H9 (cell line): ENCODE results near the gene UBE2U. TPM values are rescaled to one million over a fixed set of nuclear protein-coding genes. Genes with fewer than 3 reads are reported as not detected.

Source experiments
- DNase-seq: peaks from one replicate; pipeline ENCODE4 v3.0.0-alpha.2; 2017
- H2AFZ ChIP-seq: one replicate; pipeline ENCODE4 v1.6.1; 2013; ENCODE audit warnings: mild to moderate bottlenecking, low read length, control low read depth, moderate library complexity
- H2AK5ac ChIP-seq: 2 replicates; pipeline ENCODE4 v1.6.1; 2013; ENCODE audit warnings: low read length, control low read depth, mixed read lengths; ENCODE audit not compliant: insufficient read length
- H2BK120ac ChIP-seq: one replicate; pipeline ENCODE4 v1.6.1; 2013; ENCODE audit warnings: low read depth, mild to moderate bottlenecking, low read length, control low read depth, inconsistent platforms; ENCODE audit not compliant: poor library complexity, severe bottlenecking
- H2BK12ac ChIP-seq: 2 replicates; pipeline ENCODE4 v1.6.1; 2013; ENCODE audit warnings: low read length, control low read depth, mixed read lengths, low read depth; ENCODE audit not compliant: insufficient read length
- H2BK15ac ChIP-seq: 2 replicates; pipeline ENCODE4 v1.6.1; 2013; ENCODE audit warnings: low read depth, low read length, control low read depth
- H2BK20ac ChIP-seq: one replicate; pipeline ENCODE4 v1.6.1; 2013; ENCODE audit warnings: low read depth, mild to moderate bottlenecking, low read length, control low read depth, inconsistent platforms; ENCODE audit not compliant: poor library complexity, severe bottlenecking
- H2BK5ac ChIP-seq: 2 replicates; pipeline ENCODE4 v1.6.1; 2013; ENCODE audit warnings: low read length, control low read depth, mixed read lengths; ENCODE audit not compliant: insufficient read length
- H3K14ac ChIP-seq: 2 replicates; pipeline ENCODE4 v1.6.1; 2013; ENCODE audit warnings: low read length, control low read depth; ENCODE audit not compliant: insufficient read depth
- H3K18ac ChIP-seq: 2 replicates; pipeline ENCODE4 v1.6.1; 2013; ENCODE audit warnings: low read depth, mild to moderate bottlenecking, mixed read lengths, low read length, control low read depth; ENCODE audit not compliant: insufficient read length
- H3K23ac ChIP-seq: 2 replicates; pipeline ENCODE4 v1.6.1; 2013; ENCODE audit warnings: low read length, control low read depth, mixed read lengths, low read depth; ENCODE audit not compliant: insufficient read length
- H3K23me2 ChIP-seq: 2 replicates; pipeline ENCODE4 v1.6.1; 2013; ENCODE audit warnings: low read depth, mild to moderate bottlenecking, mixed read lengths, low read length, control low read depth; ENCODE audit not compliant: insufficient read length, poor library complexity, severe bottlenecking
- H3K27ac ChIP-seq: 2 replicates; pipeline ENCODE4 v1.5.1; 2013; ENCODE audit warnings: low read length, control low read depth, mixed read lengths, low read depth; ENCODE audit not compliant: insufficient read length
- H3K27me3 ChIP-seq: 2 replicates; pipeline ENCODE4 v1.6.1; 2013; ENCODE audit warnings: low read length, control low read depth, inconsistent platforms; ENCODE audit not compliant: insufficient read depth
- H3K4ac ChIP-seq: 2 replicates; pipeline ENCODE4 v1.6.1; 2013; ENCODE audit warnings: low read depth, mild to moderate bottlenecking, control low read depth, inconsistent platforms, low read length, moderate library complexity
- H3K4me1 ChIP-seq: 2 replicates; pipeline ENCODE4 v1.6.1; 2013; ENCODE audit warnings: low read length, control low read depth, inconsistent platforms; ENCODE audit not compliant: insufficient read depth
- H3K4me2 ChIP-seq: 2 replicates; pipeline ENCODE4 v1.6.1; 2013; ENCODE audit warnings: low read length, control low read depth, mixed read lengths; ENCODE audit not compliant: insufficient read length, insufficient read depth
- H3K56ac ChIP-seq: 2 replicates; pipeline ENCODE4 v1.6.1; 2013; ENCODE audit warnings: low read depth, mild to moderate bottlenecking, mixed read lengths, low read length, control low read depth; ENCODE audit not compliant: insufficient read length
- H3K79me1 ChIP-seq: 2 replicates; pipeline ENCODE4 v1.6.1; 2013; ENCODE audit warnings: low read depth, mild to moderate bottlenecking, moderate library complexity, low read length, control low read depth, inconsistent platforms; ENCODE audit not compliant: insufficient read depth, poor library complexity, severe bottlenecking
- H3K79me2 ChIP-seq: 2 replicates; pipeline ENCODE4 v1.6.1; 2013; ENCODE audit warnings: low read length, control low read depth, inconsistent platforms; ENCODE audit not compliant: insufficient read depth
- H3K9ac ChIP-seq: 2 replicates; pipeline ENCODE4 v1.6.1; 2013; ENCODE audit warnings: low read length, control low read depth, mixed read lengths; ENCODE audit not compliant: insufficient read length; ENCODE audit errors: extremely low read depth
- H3K9me3 ChIP-seq: one replicate; pipeline ENCODE4 v1.6.1; 2013; ENCODE audit warnings: low read depth, low read length, inconsistent platforms; ENCODE audit not compliant: control insufficient read depth
- H3T11ph ChIP-seq: one replicate; pipeline ENCODE4 v1.6.1; 2013; ENCODE audit warnings: mild to moderate bottlenecking, low read length, control low read depth, inconsistent platforms
- H4K20me1 ChIP-seq: one replicate; pipeline ENCODE4 v1.6.1; 2013; ENCODE audit not compliant: control insufficient read depth, insufficient read length, insufficient read depth
- H4K5ac ChIP-seq: 2 replicates; pipeline ENCODE4 v1.6.1; 2013; ENCODE audit warnings: low read depth, mild to moderate bottlenecking, mixed read lengths, low read length, control low read depth; ENCODE audit not compliant: insufficient read length
- H4K8ac ChIP-seq: replicated peaks from 2 replicates; pipeline ENCODE4 v1.6.1; 2013; ENCODE audit warnings: low read length, control low read depth, mixed read lengths, low read depth; ENCODE audit not compliant: insufficient read length
- H4K91ac ChIP-seq: 2 replicates; pipeline ENCODE4 v1.6.1; 2013; ENCODE audit warnings: low read depth, mild to moderate bottlenecking, moderate library complexity, mixed read lengths, low read length, control low read depth; ENCODE audit not compliant: insufficient read length
- H3K27ac Mint-ChIP-seq, 3 experiments: 2 replicates in 2 of 3; 3 replicates in 1 of 3; pipeline ENCODE4 v1.8.0; 2020 to 2021; ENCODE audit warnings: mixed read lengths in 3 of 3, mild to moderate bottlenecking in 1 of 3, moderate library complexity in 1 of 3
- H3K27me3 Mint-ChIP-seq: 2 replicates; pipeline ENCODE4 v1.8.0; 2021; ENCODE audit warnings: low read depth, mild to moderate bottlenecking, moderate library complexity, mixed read lengths
- H3K36me3 Mint-ChIP-seq, 3 experiments: 2 replicates in 2 of 3; 3 replicates in 1 of 3; pipeline ENCODE4 v1.8.0; 2020 to 2021; ENCODE audit warnings: low read depth in 3 of 3, mixed read lengths in 3 of 3; ENCODE audit not compliant: insufficient read depth in 1 of 3
- H3K4me1 Mint-ChIP-seq, 2 experiments: 2 replicates each; pipeline ENCODE4 v1.8.0; 2020; ENCODE audit warnings: mixed read lengths in 2 of 2
- H3K4me3 Mint-ChIP-seq, 2 experiments: 2 replicates in 1 of 2; 3 replicates in 1 of 2; pipeline ENCODE4 v1.8.0; 2020 to 2021; ENCODE audit warnings: mild to moderate bottlenecking in 2 of 2, mixed read lengths in 2 of 2, moderate library complexity in 1 of 2
- H3K9me3 Mint-ChIP-seq, 2 experiments: 2 replicates in 1 of 2; 3 replicates in 1 of 2; pipeline ENCODE4 v1.8.0; 2020; ENCODE audit warnings: mild to moderate bottlenecking in 2 of 2, mixed read lengths in 2 of 2, moderate library complexity in 1 of 2
- WGBS: extraction: QIAGEN DNeasy Blood & Tissue Kit; methylation state at CpG from one replicate; pipeline ENCODE4 v1.1.7; 2013; ENCODE audit warnings: missing lambda C conversion rate, low lambda C conversion rate, mixed read lengths; ENCODE audit not compliant: insufficient read length; ENCODE audit errors: extremely low coverage; 5-methylcytosine and 5-hydroxymethylcytosine counted together
- total RNA-seq: library from RNA; stranded (reverse); gene quantifications from 2 replicates; pipeline ENCODE4 v1.2.1, GENCODE V29; 2021
- TF ChIP-seq, protein P1 (sequence below): fragments of 200-600 bp; sonication (generic); conservative IDR thresholded peaks from 3 replicates; pipeline ENCODE4 v1.8.0; 2021; ENCODE audit warnings: antibody characterized with exemption, mild to moderate bottlenecking

The UBE2U gene
- total RNA-seq, 1 experiment from 2014 or later, result not detected

- H3K27ac ChIP-seq, result no peak overlapping the region
- H3K4me1 Mint-ChIP-seq, result peaks cover 9 to 12% of the 10 kb centered on the region in 2 experiments
- H3K4ac ChIP-seq, result no peak overlapping the region
- H3K9me3 Mint-ChIP-seq, result no peaks in the 10 kb centered on the region
- TF ChIP-seq, protein P1, sequence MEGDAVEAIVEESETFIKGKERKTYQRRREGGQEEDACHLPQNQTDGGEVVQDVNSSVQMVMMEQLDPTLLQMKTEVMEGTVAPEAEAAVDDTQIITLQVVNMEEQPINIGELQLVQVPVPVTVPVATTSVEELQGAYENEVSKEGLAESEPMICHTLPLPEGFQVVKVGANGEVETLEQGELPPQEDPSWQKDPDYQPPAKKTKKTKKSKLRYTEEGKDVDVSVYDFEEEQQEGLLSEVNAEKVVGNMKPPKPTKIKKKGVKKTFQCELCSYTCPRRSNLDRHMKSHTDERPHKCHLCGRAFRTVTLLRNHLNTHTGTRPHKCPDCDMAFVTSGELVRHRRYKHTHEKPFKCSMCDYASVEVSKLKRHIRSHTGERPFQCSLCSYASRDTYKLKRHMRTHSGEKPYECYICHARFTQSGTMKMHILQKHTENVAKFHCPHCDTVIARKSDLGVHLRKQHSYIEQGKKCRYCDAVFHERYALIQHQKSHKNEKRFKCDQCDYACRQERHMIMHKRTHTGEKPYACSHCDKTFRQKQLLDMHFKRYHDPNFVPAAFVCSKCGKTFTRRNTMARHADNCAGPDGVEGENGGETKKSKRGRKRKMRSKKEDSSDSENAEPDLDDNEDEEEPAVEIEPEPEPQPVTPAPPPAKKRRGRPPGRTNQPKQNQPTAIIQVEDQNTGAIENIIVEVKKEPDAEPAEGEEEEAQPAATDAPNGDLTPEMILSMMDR, result no peak
- no peaks in the 10 kb centered on the region; the same call in 1 of the 2 replicates for H3K4me1 ChIP-seq
- no peak overlapping the region for H4K91ac ChIP-seq
- H3T11ph ChIP-seq, result no peak overlapping the region
- no peaks in the 10 kb centered on the region for H3K27me3 ChIP-seq
- H4K20me1 ChIP-seq, result no peaks in the 10 kb centered on the region
- no CpG with 5 or more reads among the region's 4 CpGs for WGBS
- no peak overlapping the region for H3K14ac ChIP-seq
- no peaks in the 10 kb centered on the region for H3K36me3 Mint-ChIP-seq
- H3K79me1 ChIP-seq, result no peaks in the 10 kb centered on the region
- no peaks in the 10 kb centered on the region for H3K9me3 ChIP-seq
- no peak overlapping the region for H2AK5ac ChIP-seq
- H2AFZ ChIP-seq, result no peak overlapping the region
- H3K27ac Mint-ChIP-seq, result no peak overlapping the region
- no peak overlapping the region for H3K23ac ChIP-seq
- H2BK12ac ChIP-seq, result no peak overlapping the region
- H3K23me2 ChIP-seq, result no peaks in the 10 kb centered on the region
- no peaks in the 10 kb centered on the region for H3K79me2 ChIP-seq
- no peak overlapping the region for H3K9ac ChIP-seq
- no peak overlapping the region for H3K4me2 ChIP-seq
- H2BK15ac ChIP-seq, result no peak overlapping the region
- H2BK20ac ChIP-seq, result no peak overlapping the region
- no peak overlapping the region for H2BK5ac ChIP-seq
- no peak overlapping the region for H4K5ac ChIP-seq
- H2BK120ac ChIP-seq, result no peak overlapping the region
- H3K4me3 Mint-ChIP-seq, result no peak overlapping the region
- H3K27me3 Mint-ChIP-seq, result no peaks in the 10 kb centered on the region
- no peak overlapping the region for H4K8ac ChIP-seq
- DNase-seq, result no peak
- H3K56ac ChIP-seq, result no peak overlapping the region
- no peak overlapping the region for H3K18ac ChIP-seq
Observed at GRCh38 chr1:64282351-64282750, 78.9 kb downstream of the UBE2U start.
